Measurements from ENCODE around the gene GUCY1A1. TPM values are rescaled to one million over a fixed set of nuclear protein-coding genes. Genes with fewer than 3 reads are reported as not detected.
A peak's percentile ranks its signal among the peaks of the same experiment; 100 is the strongest.

Gene GUCY1A1
- total RNA-seq, 1 experiment from 2014 or later, result not detected

DNA sequence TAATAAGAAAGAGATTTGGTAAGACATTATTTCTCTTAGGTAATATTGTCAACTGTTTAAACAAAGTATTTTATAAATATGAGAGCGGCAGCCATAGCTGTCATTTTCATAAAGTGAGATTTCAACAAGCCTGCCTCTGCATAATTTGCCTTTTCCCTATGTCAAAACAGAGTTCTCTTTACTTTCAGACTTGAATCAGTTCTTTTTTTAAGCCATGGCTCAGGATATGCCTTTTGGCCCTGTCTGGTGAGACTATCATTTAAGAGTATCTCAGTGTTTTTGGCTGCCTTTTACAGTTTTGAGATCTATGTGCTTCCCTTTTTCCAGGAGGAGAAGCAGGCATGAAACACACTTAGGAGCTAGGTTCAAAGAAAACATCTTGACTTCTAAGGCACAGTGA is 7.5 kb upstream of the GUCY1A1 start:
- DNase-seq (ENCODE audit: low read depth), result no peak

DNA sequence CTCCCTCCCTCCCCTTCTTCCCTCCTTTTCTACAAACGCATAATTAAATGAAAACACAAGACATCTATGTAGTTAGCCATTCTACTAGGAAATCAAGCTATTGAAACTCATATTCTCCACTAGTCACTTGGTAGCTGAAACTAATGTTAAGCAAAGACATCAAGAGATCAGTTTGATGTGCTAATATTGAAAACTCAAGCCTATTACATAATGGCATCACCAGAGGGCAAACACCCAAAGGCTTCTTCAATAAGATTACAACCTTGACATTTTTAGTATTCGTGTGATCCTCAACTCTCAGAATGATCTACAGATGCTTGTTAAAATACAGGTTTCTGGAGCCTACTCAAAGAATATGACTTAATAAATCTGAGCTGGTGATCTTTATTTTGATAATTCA is 6.2 kb upstream of the GUCY1A1 start:
- no peak for DNase-seq (ENCODE audit: low read depth)

DNA sequence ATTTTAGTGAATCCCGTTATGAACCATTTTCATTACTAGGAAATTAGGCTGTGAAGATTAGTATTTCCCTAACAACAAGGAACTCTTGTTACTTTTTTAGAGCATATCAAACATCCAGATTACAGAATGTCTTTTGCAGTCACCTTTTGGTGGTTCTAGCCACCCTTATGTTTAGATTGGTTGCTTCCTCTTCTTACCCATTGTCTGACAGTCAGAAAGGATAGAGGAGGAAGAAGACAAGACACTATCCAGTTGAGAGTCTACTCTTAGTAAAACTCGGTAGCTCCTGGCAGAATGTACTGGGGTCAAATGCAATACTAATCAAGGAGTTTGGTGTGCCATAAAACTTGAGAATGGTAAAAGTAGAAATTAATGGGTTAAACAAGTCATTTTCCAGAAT is 1.6 kb upstream of the GUCY1A1 start:
- no peak for DNase-seq (ENCODE audit: low read depth)

DNA sequence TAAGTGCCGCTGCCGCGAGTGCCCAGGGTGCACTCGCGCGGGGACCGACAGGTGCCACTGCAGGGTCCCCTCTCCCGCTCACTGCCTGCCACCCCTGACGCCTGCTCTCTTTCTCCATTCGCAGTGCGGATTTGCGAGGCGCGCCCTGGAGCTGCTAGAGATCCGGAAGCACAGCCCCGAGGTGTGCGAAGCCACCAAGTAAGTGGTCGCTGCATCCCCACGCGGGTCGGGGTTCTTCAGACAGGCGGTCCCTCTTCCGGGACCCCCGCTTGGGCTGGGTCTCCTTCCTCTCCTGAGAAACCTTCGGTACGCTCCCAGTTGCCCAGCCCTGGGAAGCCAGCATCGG is 547 bp downstream of the GUCY1A1 start:
- peak; percentile 6 for DNase-seq (ENCODE audit: low read depth)

DNA sequence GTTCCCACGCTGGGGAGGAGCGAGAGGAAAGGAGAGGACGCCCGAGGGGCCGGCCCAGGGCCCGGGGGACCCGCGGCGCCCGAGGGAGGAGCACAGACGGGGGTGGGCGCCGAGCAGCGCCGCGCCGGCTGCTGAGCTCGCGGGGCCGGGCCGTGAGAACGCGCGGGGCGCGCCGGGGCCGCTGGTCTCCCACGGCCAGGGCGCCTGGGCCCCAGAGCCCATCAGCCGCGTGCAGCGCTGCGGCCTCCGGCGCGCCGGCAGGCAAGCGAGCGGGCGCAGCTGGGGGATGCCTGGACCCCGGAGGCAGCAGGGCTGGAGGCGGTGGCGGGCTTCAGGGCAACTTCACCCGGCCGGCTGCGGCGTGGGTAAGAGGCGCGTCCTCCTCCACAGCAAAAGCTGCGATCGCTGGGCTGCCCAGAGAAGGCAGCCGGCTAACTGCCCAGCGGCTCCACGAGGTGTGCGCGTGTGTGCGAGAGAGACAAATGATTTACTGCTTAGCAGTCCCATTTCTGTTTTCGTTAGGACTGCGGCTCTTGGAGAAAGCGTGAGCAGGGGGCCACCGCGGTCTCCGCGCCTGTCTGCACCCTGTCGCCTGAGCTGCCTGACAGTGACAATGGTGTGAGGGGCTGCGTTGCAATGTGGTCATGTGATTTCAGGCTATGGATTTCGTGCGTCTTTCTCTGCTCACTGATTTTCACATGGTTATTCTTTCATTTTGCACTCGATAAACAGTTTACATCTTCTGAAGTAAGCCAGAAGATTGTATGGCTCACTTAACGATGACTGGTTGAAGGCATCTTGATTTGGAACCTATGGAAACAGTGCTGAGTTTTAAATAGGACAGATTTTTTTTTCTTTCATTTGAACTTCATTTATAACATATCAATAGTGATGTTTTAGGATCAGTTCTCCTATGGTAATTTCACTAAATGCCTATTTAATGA is 1.2 kb downstream of the GUCY1A1 start:
- DNase-seq (ENCODE audit: low read depth), result peak; percentile 23

DNA sequence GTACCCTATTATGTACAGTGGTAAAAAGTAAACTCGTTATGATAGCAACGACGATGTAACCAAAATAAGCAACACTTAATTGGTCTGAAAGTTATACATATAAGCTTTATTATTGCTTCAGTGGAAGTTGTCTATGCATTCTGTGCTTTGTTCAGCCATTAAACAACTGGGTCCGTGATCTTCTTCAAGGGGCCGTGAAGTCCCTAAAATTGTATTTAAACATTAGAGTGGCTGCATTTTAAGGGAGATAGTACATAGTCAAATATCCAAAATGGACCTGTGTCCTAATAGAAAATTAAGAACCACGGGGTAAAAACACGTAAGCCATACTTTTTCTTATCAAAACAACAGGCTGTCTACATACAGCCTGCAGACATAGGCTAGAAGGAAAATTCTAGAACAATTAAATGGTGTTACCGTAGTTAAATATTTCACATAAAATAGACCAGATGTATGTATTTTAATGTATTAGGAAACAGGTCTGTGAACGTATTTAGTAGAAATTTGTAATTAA is 2.1 kb downstream of the GUCY1A1 start:
- DNase-seq (ENCODE audit: low read depth), result no peak

DNA sequence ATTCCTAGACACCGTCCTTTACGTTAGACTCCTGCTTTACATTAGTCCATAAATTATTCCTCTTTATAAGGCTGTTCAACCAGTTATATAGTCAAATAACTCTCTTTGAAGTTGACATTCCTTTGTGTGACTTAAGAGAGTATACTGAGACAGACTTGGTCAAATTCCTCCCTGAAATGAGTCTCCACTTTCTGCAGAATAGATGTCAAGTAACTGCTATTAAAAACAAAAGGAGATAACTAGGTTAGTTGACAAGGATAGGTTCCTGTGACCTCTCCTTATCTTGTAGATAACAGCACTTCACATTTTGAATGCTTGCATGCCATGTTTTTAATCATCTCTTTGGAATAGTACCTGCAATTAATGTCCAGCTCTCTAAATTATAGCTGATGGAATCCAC is 5.7 kb downstream of the GUCY1A1 start:
- DNase-seq (ENCODE audit: low read depth), result no peak

DNA sequence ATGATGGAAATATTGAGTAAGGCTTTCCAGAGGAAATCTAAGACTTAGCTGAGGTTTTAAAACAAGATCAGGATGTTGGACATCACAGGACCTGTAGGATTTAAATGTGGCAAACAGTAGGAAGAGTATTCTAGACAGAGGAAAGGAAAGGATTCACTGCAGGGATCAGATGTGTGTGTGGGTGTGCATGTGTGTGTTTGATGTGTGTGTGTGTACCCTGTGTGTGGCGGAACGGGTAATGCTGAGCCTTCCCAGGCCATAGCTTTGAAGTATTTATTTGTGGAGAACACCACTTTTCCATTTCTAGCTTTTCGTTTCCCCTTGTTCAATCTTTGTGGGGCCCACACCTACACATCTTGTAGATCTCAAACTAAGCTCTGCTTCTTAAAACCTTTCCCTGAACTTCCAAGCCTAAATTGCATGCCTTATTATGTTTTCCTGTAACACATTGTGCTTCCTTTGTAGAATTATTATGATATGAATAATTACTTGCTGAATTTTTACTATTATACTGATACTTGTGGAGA is 6.9 kb downstream of the GUCY1A1 start:
- no peak for DNase-seq (ENCODE audit: low read depth)

DNA sequence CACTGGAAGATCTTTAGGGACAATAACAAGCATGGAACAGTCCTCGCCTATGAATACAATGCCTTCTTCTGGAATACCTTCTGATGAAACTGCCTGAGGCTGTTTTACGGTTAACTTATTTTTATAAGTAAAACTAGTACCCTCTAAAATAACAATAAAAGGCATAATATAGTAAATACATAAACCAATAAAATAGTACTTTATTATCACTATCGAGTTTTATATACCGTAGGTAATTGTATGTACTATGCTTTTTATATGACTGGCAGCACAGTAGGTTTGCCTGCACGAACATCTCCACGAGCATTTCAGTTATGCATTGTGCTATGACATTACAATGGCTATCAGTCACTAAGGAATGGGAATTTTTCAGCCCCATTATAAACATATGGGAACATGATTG is 8.0 kb downstream of the GUCY1A1 start:
- DNase-seq (ENCODE audit: low read depth), result no peak

DNA sequence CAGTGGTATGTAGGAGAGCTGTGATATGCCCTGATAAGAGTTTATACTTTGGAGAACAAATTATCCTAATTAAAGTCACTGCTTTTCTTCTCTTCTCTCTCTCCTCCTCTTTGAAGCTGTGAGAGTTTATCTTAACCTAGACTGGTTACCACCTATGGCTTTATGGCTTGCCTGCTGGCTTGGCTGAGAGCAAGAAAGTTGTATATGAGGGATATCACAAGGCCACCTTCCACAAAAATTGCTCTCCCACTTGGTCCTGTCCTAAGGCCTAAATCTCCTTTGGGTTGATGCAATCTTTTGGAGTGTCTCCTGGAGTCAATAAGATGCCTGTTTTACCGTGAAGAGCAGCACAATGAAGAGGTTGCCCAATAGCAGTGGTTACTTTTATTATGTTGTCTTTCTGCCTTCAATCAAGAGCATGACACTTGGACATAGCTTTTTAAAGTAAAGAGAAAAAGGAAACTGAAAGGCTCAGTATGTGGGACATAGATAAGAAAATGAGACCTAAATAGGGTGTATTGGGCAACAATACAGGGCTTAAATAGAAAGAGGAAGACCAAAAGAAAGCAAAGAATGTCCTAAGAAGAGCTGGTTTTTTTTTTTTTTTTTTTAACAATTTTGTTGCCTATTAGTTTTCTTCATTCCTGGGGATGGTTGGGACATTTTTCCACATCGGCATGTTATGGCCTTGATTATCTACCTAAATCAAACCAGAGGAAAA is 9.2 kb downstream of the GUCY1A1 start:
- no peak for DNase-seq (ENCODE audit: low read depth)

DNA sequence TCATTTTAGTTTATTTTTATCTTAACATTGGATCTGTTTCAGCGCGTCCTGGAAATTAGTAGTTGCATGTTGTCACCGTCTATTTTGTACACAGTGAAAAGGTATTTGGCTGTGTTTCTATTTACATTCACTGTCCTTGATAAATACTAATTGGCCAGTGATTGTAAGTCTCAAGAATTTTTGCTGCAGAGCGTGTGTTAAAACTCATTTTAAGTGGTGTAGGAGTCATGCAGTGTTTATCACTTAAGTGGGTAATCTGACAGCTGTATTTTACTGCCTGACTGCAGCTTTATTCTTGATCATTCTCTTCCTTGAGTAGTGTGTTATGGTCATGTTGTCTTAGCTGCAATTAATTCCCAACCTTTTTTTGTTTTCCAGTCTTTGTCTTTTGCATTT is 9.8 kb downstream of the GUCY1A1 start:
- no peak for DNase-seq (ENCODE audit: low read depth)

DNA sequence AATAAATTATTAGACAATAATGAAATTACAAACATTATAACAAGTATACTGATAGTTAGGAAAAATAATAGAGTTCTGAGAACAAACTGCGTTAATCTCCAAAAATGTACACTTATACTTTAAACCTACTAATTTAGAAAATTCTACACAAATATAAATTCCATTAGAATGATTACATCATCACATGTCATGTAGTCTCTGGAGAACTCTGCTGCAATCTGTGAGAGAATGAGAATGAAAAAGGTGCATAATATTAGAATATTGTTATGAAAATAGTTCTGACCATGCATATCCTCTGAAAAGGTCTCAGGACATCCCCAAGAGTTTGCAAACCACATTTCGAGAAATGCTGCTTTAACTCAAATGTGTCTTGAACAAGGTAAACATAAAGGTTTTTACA is 11.4 kb downstream of the GUCY1A1 start:
- DNase-seq (ENCODE audit: low read depth), result no peak

DNA sequence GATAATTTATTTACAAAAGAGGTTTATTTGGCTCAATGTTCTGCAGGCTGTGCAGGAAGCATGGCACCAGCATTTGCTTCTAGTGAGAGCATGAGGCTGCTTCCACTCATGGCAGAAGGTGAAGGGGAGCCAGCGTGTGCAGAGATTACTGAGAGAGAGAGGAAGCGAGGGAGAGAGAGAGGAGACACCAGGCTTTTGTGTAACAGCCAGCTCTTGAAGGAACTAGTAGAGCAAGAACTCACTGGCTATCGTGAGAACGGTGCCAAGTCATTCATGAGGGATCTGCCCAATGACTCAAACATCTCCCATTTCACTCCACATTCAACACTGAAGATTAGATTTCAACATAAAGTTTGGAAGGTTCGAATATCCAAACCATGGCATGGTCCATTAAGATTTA is 12.7 kb downstream of the GUCY1A1 start:
- no peak for DNase-seq (ENCODE audit: low read depth)

DNA sequence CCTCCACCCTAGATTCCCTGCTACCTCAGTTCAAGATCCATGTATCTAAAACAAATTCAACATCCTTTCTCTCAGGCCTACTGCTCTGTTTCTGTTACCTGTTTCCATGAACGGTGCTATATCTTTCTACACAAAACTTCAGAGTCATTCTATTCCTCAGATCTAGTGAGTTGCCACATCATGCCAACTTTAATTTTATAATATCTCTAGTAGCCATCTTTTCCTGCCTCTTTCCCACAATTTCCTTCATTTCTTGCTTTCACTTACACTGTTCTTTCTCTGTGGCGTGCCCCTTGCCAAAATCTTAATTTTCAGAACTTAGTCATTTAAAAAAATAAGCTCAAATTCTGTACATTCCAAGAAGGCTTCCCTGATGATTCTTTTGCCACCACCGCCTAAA is 15.2 kb downstream of the GUCY1A1 start:
- DNase-seq (ENCODE audit: low read depth), result no peak

DNA sequence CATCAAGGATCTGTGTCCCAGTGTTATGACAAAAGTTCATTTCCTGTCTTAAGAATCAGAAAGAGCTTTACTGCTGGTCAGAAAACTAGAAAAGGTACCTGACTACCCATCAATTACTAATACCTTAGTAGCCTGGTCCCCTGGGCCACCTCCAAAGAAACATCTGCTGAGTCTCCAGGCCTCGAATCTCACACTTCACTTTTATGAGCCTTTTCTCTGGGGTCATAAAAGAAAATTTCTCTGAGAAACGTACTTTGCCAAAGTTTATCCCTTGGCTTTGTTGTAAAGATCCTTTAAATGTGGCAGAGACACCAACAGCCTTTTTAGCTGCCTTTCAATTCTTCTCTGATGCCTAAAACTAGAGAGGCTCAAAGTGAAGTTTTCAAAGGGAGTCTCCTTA is 17.8 kb downstream of the GUCY1A1 start:
- no peak for DNase-seq (ENCODE audit: low read depth)

DNA sequence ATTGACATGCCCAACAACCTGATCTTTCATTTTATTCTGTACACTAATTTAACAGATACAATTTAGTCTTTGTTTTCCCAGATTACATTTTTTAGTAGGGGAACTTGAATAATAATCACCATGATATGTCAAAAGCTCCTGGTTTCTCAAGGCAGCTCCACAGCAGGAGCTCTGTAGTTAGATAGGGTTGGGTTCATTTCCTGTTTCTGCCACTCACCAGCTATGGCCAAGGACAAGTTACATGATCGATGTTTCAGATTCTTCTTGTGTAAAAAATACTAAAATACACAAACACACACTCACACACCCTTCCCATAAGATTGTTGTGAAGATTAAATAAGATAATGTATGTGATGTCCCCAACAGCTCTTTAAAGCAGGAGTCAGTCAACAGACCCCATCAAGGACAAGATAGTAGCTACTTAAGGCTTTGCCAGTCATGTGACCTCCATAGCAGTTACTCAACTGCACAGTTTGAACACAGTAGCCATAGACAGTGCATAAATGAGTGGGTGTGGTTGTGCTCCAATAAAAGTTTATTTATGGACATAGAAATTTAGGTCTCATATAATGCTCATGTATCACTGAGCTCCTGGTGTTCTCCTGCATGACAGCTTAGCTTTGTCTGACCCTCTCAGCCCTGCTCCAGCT is 18.4 kb downstream of the GUCY1A1 start:
- DNase-seq (ENCODE audit: low read depth), result no peak

DNA sequence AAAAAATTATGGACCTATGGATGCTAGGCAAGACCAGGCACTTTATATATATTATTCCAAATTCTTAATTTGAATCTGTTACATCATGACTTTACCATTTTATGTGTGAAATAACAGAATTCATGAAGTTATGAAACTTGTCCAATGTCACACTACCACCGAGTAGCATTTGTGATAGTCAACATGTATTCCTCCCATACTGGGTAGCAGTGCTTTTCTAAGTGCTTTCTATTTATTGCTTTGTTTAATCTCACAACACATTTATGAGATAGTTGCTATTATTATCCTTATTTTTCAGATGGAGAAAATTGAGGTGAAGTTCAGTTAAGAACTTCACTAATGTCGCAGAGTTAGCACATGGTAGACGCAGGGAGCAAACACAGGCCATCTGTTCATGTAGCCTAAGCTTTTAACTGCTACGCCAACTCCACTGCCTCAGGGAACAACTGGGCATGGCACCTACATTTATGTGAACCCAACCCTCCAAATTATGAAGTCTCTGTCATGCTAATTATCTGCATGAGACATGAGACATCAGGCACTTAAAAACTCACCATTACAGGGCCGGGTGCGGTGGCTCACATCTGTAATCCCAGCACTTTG is 20.8 kb downstream of the GUCY1A1 start:
- DNase-seq (ENCODE audit: low read depth), result no peak

DNA sequence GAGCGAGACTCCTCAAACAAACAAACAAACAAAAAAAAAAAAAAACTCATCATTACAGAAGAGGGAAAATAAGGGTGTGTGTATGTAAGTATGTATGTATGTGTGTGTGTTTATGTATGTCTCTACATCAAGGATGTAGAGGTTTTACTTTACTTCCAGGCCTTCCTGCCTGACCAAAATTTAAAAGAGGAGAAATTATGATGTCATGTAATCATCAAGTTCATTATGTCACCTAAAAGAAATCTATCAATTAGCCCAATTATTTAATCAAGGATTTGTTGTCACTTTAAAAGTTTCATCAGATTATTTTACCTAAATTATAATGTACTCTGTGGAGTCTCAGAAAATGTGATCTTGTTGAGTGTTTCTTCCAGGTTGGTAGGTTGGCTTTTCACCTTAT is 21.6 kb downstream of the GUCY1A1 start:
- DNase-seq (ENCODE audit: low read depth), result no peak

DNA sequence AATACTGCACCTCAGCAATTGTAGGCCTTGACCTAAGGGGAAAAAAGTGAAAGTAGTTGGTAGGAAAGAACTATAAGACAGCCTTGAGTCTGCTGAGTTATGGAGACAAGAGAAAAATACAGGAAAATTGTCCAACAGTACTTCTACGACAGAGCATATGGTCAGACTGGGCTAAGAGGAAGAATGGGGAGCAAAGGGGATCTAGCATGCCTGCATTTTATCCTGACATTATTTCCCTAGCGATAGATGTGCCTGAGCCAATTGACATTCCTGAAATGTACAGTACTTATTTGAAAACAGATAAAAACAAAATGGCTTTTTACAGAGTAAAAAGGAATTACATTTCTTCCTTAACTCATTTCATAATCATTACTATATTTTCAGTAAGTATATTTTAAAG is 22.2 kb downstream of the GUCY1A1 start:
- no peak for DNase-seq (ENCODE audit: low read depth)

DNA sequence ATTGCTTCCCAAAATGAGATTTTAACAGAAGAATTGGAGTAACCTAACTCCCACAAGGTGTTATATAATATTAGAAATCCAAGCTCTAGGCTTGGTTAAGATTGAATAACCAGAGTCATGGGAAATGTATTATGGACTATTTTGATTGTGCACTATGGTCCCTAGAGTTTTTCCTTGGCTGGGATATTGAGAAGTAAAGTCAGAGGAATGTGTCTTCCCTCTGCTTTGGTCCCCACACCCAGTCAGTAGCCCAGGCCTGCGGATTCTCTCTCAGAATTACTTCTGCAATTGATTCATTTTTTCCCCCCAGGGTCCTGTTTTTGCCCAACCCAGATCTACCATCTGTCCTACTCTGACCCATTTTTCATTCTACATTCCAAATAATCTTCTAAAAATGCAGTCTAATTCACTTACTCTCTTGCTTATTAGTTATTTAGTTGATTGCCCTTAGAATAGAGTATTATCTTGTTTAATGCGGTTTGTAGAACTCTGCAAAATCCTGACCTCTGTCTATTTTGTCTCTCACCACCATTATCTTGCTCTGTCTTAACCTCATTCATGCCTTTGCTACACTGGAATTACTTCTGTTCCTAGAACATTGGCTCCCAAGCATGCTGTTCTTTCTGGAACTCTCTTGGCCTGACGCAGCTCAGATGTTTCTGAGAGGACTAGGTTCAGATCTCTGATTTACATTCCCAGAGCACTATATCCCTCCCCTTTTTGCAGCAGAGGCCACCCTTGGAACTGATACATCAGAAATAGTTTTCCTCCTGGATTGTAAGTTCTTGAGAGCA is 23.6 kb downstream of the GUCY1A1 start:
- no peak for DNase-seq (ENCODE audit: low read depth)

DNA sequence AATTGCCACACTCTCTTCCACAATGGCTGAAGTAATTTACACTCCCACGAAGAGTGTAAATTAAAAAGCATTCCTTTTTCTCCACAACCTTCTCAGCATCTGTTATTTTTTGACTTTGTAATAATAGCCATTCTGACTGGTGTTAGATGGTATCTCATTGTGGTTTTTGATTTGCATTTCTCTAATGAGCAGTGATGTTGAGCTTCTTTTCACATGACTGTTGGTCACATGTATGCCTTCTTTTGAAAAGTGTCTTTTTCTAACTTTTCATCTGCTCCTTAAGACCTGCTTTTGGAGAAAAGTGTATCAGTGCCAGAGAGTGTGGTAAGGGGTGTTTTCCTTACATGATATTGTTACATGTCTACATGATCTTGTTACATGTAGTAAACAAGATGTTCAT is 25.7 kb downstream of the GUCY1A1 start:
- DNase-seq (ENCODE audit: low read depth), result no peak
